GM19240 (cell line): ENCODE data around the gene ARHGEF5.
A peak's percentile ranks its signal among the peaks of the same experiment; 100 is the strongest.
"Not testable (repeated sequence)": the region's sequence is repeated elsewhere in the genome, so short reads cannot be mapped to it uniquely, and the experiment has no call there.

Experiments used
- DNase-seq: peaks from one replicate; pipeline ENCODE4 v3.0.0; 2011; ENCODE audit warnings: low spot score; ENCODE audit not compliant: insufficient read length

ARHGEF5 gene

DNA sequence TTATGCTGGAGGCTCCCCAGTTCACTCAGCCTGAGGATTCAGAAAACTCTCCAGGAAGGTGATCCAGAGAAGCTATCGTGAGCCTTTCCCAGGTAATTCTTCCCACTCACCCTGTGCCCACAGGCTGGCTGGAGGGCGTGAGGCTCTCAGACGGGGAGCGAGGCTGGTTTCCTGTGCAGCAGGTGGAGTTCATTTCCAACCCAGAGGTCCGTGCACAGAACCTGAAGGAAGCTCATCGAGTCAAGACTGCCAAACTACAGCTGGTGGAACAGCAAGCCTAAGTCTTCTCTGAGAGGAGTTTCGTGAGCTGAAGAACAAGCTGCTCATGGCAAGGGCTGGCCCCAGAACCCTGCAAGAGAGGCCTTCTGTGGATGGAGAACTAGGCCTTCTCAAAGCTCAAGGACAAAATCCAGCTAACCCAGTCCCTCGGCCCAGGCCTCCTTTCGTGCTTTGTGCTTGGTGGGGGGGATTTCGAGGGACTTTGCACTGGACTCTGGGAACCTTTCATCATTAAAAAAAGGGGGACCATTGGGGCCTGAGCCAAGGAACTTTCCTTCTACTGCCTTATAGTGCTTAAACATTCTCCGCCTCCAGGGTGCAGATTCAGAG, 24.7 kb downstream of the ARHGEF5 start:
- no peak for DNase-seq

DNA sequence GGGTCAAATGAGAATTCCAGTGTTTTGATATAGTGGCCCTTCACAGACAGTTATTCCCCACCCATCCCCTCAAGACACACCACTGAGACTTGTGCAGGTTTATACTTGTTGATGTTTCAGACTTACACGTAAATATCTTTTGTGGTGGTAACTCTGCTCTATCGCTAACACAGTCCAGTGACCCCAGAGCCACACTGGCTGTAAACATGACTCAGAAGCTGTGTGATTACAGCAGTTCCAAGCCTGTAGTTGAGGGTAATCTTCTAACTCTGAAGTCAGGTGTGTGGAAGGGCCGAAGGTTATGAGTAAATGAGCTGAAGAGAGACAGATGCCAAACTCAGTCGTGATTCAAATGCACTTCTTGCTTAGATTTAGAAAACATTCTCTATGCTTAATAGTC, 28.9 kb downstream of the ARHGEF5 start:
- DNase-seq: no peak

DNA sequence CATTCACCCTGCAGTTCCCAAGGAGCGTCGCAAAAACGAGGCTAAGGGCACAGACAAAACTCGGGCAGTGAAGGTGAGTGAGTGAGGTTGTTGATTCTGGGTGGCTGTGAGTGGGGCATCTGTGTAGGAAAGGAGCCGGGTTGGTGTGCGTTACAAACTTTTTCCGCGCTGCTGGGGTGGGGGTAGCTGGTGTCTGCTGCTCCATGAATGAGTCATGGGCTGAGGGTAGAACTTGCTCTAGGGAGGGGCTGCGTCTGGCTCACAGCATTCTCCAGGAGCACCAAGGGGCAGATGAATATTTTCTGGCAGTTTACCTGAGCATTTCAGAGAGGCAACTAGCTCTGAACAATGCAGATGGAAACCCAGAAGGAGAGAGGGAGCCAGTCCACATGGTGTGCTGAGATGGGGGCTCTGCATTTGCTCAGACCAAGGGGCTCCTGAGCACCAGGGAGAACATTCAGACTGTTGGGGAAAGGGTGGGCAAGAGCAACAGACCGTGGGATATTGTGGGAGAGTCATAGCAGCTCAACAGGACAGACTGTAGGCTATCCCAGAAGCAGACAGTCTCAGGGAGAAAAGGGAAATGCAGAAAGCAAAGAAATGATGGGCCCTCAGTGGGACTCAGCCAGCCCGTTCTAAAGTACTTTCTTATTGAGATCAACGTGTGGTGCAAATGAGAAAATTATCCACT, 29.5 kb downstream of the ARHGEF5 start:
- DNase-seq: no peak

DNA sequence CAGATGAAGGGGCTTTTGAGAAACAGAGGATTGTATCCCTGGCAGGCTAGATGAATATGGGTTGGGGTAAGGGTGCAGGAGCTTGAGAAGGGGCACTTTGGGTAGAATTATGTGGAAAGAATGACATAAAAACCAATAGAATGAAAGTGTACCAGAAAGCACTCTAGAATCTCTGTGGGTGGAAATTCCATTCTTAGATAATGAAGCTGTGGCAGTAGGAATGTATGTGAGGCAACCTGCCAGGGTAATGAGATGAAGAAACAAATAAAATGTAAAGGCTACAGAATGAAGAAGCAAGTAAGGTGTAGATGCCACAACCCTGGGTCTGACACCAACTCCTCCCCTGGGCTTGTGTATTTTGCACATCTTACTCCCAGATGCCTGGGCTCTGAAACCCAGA, 31.5 kb downstream of the ARHGEF5 start:
- DNase-seq: no peak

DNA sequence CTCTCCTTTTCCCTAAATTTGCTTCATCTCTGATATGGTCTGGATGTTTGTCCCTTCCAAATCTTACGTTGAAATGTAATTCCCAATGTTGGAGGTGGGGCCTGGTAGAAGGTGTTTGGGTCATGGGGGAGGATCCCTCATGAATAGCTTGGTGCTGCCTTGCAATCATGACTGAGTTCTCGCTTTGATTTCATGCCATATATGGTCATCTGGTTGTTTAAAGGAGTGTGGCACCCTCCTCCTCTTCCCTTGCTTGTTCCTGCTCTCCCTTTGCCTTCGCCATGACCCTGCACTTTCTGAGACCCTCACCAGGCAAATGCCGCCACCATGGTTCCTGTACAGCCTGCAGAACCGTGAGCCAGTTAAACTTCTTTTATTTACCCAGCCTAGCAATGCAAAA, 33.7 kb downstream of the ARHGEF5 start:
- DNase-seq: no peak

DNA sequence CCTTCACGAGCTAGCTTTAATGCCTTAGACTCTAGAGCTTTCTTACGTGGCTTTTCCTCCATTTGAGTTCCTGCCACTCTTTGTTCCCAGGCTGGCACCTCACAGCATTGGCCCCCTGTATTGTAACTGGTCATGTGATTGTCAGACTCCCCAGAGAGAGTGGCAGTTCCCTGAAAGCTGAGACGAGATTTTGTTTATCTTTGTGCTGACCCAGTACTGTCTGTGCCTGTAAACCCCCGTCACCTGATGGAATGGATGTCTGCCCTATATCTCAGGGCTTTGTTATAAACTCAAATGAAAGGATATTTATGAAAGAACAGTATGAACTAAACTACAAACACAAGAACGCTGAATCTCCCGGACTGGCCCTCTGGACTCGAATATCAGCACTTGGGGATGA, 35.3 kb downstream of the ARHGEF5 start:
- DNase-seq: no peak

DNA sequence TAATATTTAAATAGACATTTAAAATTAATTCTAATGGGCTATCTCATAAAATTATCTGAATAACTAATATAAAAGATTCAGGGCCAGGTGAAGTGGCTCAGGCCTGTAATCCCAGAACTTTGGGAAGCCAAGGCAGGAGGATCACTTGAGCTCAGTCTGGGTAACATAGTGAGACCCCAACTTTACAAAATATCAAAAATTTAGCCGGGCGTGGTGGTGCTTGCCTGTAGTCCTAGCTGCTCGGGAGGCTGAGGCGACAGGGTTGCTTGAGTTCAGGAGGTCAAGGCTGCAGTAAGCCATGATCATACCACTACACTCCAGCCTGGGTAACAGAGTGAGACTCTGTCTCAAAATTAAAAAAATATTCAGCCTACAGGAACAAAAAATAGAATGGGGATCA, 35.8 kb downstream of the ARHGEF5 start:
- no peak for DNase-seq

DNA sequence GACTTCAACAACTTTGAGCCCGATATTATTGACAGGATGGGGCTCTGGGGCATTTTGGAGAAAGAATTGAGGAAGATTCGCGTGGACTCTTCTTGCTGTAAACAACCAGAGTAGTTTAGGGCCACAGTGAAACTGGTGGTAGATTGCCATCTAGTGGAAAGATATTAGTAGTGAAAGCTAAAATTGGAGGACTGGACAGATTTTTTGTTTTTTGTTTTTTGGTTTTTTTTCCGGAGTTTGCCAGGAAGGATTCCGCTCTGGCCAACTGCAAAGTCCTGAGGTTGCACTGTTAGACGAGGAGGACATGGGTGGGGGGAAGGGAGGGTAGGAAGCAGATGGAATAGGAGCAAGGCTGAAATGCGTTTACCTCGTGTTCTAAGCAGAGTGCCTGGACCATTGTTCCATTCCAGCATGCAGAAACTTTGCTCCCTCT, 36.6 kb downstream of the ARHGEF5 start:
- DNase-seq: peak; percentile 41

DNA sequence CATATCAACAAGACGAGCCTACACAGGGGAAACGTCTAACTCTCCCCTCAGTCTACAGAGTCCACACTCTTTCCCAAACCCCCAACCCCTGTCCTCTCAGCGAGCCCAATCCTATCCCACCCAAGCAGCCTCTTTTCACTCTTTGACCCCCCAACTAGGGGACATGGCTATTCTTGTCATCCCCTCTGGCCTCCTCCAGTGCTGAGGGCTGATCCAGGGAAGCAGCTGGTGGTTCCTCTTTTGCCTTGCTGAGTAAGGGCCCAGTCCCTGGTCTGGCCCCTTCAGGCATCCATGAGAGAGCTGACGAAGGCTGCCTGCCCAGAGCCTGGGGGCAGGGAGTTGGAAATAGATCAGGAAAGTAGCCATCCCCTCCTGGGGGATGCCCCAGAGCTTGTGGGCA, 41.9 kb downstream of the ARHGEF5 start:
- DNase-seq: no peak

DNA sequence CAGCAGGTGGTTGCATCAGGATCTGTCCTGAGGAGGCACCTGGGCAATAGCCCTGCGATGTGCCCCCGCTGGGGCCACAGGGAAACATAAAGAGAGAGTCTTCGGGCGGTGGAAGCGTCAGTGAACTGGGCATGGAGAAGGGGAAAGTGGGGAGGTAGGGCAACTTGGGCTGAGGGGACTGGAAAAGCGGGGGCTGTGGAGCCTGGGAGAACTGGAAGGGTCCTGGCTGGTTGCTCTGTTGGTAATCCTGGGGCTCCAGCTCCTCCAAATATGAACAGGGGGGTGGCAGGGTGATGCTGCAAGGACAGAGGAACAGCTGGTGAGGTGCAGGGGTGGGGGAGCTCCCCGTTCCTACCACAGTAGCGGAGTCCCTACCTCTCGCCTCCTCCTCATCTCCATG, 43.1 kb downstream of the ARHGEF5 start:
- no peak for DNase-seq

DNA sequence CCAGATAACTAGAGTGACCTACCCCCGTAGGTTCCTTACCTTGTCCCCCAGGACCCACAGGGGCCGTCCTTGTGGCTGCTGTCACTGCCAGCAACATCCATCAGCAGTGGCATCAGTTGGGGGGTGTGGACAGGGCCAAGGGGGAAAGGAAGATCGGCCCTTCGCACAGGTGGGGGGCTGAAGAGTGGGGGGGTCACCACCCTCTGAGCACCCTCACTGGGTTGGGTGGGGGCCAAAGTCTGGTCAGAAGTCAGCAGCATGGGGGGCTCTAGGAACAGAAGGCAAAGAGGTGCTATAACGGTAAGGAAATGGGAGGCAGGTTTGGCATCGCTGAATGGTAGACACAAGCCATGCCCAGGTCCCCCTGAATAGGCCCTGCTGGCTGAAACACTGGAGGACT, 43.7 kb downstream of the ARHGEF5 start:
- DNase-seq: no peak

DNA sequence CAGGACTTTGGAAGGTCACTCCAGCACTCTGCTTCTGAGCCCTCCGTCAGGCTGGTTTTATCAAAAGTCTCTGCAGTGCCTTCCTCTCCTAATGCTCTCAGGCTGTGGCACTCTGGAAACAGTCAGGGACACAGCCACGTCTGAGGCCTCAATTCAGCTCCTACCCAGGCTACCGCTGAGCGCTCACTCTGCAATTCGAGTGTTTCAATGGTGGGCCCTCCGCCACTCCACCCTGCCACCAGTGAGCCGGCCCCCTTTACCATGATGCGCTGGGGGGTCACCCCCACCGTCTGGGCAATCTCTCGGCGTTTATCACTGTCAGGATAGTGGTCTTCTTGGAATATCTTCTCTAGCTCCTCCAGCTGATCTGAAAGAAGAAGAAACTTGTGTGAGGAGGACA, 44.7 kb downstream of the ARHGEF5 start:
- no peak for DNase-seq

DNA sequence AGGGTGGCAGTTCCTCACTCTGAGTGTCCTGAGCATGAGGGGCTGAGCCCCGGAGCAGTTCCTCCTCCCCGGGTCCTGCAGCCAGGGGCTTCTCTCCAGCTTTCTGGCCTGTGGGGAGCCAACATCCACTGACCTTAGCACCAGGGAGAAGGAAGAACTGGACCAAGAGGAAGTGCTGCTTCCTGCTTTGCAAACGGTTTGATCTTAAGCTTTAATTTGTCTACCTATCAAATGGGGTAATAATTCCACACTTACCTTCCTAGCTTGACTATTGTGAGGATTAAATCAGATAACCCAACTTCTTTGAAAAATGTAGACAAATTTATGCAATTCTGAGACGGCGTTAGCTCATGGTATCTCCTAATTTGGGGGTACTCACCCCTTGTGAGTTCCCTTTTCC, 46.3 kb downstream of the ARHGEF5 start:
- DNase-seq: no peak

DNA sequence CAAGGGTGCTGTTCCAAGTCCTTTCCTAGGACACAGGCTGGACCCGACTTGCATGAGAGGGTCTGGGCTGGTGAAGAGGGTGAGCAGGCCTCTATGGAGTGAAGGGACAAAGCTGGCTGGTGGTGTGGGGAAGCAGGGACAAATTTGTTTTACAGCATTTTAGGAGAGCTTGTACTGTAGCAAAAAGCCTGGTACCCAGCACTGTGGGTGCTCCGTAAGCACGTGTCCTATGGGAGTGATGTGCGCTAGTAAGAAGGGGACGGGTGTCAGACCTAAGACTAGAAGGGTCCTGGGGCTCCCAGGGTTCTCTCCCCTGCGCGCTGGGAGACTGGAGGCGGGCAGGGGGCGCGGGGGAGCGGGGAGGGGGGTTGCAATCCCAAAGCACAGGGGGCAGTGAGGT, 47.9 kb downstream of the ARHGEF5 start:
- no peak for DNase-seq

DNA sequence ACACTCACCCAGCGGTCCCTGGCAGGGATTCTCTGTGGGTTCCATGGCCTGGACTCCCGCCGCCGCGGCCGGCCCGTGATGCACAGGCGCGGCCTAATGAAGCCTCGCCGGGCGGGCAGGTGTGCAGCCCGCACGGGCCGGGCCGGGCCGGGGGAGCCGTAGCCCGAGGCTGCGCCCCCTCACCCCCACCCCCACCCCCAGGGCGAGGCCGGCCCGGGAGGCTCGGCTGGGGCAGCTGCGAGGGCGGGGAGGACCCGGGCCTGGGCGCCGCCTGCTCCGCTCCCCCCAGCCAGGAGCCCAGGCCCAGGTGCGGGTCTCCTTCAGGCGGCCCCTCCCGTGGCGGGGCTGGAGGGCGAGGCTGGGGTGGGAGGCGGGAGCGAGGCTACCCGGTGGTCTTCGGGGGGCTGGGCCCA, 48.5 kb downstream of the ARHGEF5 start, which contains the start of gene NOBOX:
Gene NOBOX (minus strand): TSS at position 45 of the 413 bp plus-strand sequence.
- no peak for DNase-seq

DNA sequence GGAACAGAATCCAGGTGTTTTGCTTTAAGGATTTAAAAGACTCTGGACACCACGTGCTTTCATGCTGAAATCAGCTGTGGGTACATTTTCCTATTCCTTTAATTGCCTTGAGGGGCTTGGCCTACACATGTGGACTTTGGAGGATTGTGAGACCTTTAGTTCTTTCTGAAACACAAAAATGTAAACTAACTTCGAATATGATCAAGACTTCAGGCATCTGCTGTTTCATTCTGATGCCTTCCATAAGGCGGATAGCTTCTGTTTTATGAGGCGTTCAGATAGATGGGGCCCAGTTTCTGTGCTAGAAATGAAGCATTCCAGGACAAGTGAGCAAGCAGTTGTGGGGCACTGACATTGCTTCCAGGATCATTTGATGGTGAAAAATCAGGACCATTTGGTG, 49.7 kb downstream of the ARHGEF5 start:
- no peak for DNase-seq

DNA sequence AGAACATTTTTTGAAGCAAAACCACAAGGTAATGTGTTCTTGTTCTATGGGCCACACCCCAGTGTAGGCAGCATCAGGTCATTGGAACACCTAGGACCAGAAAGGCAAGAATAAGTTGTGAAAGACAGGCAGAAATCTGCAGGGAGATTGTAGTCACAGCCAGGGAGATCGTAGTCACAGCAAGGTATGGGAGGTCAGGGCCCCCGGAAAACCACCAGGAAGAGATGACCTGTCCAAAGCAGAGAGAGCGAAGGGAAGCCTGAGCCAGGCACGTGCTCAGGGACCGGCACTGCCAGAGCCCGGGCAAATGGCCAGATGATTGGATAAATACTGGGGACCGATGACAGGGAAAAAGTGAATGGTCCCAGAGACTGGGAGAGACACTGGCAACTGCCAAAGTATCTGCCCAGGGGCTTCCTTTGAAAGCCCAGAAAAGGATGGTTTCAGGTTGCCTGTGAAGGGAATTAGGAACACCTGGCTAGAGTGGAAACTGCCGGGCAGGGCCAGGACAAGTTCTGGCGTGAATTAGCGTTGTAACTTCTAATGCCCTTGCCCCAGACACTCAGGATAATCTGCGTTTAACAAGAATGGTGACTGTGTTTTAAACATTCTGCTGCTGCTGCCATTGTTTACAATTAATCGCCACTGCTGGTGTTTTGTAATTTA, 52.2 kb downstream of the ARHGEF5 start:
- DNase-seq: no peak

DNA sequence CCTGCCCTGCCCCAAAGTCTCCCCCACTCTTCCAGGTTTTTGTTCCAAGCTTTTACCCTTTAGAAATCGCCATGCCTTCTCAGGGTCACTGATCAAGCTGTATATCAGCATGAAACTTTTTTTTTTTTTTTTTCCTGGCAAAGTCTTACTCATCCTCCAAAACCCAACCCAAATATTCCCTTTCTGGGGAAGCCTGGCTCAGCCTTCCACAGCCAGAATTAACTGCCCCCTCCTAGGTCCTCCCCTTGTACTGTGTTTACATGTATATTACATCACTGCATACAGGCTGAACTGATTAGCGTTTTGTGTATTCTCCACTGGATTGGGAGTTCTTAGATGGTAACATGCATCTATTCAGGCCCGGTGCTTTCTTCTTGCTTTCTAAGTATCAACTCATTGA, 52.9 kb downstream of the ARHGEF5 start:
- DNase-seq: no peak

DNA sequence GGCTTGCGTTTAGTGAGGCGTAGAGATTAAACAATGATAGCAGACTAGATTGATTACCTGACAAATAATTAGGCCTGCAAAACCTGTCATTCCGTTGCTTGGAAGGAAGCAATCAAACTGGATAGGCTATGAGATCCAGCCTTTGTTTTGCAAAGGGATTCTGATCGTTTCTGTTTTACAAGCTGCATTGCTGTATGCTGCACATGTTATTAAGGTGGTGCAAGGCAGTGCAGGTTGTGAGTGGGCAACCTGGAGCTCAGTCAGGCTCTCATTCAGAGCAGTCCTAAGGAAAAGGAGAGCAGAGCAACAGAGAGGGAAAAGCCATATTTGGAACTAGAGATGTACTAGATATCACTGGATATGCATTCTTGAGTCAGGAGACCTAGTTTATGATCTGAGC, 55.2 kb downstream of the ARHGEF5 start:
- DNase-seq: no peak

DNA sequence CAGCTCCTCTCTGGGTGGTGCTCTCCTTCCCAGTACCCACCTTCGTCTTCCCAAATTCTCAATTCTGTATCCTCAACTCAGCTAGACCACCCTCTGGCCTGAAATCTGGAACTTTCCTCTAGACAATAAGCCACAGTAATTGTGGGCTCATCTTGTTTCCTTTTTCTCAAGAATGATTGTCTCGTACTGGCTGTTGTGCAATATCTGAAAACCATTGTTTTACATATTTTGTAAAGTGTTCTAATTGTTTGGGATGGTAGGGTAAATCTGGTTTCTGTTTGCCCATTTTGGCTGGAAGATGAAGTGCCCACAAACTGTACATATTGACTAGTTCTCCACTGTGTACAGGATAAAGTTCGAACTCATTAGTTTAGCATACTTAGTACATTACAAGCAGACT, 59.6 kb downstream of the ARHGEF5 start:
- no peak for DNase-seq

DNA sequence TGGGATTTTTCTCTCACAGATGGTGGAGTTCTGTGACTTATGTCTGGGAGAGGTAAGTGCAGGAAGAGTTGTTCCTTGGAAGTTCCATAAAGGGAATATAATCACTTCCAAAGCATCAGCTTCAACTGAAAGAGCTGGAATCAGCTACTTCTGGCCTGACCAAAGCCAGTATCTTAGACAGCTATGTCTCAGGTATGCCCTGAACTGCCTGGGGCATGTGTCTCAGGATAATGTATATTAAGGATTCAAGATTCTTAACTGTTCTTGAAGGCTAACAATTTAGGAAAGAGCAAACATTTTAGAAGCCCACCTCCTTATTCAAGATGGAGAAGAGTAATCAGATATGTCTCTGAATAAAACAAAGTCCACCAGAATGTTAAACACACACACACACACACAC, 60.7 kb downstream of the ARHGEF5 start:
- no peak for DNase-seq

DNA sequence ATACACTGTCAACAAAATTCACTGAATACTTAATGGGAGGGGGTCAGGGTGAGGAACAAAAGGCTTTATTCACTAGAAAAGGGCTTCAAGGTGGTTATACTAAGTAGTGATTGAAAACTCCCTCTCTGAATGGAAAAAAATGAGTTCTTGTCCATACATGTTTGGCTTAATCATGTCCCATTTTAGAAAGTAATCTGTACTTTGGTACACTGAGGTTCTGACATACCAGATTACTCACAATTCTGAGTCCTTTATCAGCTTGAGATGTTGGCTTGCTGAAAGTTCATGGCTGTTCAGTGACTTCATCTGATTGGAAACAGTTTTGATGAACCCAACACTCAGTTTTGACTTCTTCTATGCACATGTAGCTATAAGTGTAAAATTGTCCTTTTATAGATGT, 61.1 kb downstream of the ARHGEF5 start:
- DNase-seq: no peak

DNA sequence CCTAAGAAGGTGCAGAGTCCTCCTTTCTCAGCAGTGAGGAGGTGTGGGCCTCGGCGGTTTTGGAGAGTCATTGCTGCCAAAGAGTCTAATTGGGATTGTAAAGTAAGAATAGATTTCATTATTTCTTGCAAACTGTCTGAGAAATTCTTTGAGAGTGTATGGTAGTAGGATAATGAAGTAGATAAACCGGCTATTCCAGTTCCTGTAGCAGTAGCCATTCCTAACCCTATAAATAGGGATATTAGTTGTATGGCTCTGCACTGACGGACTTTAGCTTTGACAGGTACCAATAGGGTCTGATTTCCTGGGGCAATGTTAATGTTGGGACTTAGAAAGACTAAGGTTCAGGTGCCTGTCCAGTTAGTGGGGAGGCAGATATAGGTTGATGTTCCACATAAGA, 63.7 kb downstream of the ARHGEF5 start:
- DNase-seq: not testable (repeated sequence)
